SK-N-MC (cell line): ENCODE data around the gene SIRPB1.

Experiments used
- EZH2 ChIP-seq: fragments of 200-600 bp; sonication (generic); IDR thresholded peaks from one replicate; pipeline ENCODE4 v1.6.1; 2017; ENCODE audit warnings: antibody characterized with exemption
- POLR2AphosphoS5 ChIP-seq: IDR thresholded peaks from 2 replicates; pipeline ENCODE4 v1.6.1; 2012; ENCODE audit warnings: mild to moderate bottlenecking, low read depth, low read length, borderline replicate concordance

DNA sequence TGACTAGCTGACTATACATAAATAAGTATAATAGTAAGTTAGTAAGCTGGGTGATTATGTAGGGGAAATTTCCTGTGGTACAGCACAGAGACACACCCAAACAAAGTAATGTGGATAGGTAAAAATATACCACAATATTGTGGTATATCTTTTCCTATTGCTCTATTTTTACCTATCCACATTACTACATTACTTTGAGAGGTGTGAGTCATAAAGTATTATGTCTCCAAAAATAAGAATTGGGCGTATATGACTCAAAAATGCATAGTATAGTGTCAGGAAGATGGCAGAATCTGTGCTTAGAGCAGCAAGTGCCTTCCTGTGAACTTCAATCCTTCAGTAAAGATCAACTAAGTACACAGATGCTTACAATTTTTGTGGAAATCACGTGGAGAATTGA is 40.4 kb upstream of the SIRPB1 start:
- TF ChIP-seq EZH2 (no peak), POLR2AphosphoS5 (no peak)
